HUES48 (cell line): ENCODE measurements around the gene ROBO2.

Experiments used
- H3K27ac ChIP-seq: one replicate; pipeline ENCODE4 v1.7.0; 2013; ENCODE audit warnings: low read depth, low read length, inconsistent platforms
- H3K27me3 ChIP-seq: 2 replicates; pipeline ENCODE4 v1.6.1; 2013; ENCODE audit warnings: mild to moderate bottlenecking, low read length; ENCODE audit not compliant: control insufficient read depth, insufficient read depth
- H3K36me3 ChIP-seq: 2 replicates; pipeline ENCODE4 v1.6.1; 2013; ENCODE audit warnings: low read length; ENCODE audit not compliant: control insufficient read depth, insufficient read depth
- H3K4me1 ChIP-seq: 2 replicates; pipeline ENCODE4 v1.6.1; 2013; ENCODE audit warnings: mild to moderate bottlenecking, low read length; ENCODE audit not compliant: control insufficient read depth, insufficient read depth
- H3K4me3 ChIP-seq: 2 replicates; pipeline ENCODE4 v1.5.1; 2013; ENCODE audit warnings: mild to moderate bottlenecking, low read depth, low read length
- H3K9ac ChIP-seq: 2 replicates; pipeline ENCODE4 v1.6.1; 2013; ENCODE audit warnings: mild to moderate bottlenecking, low read depth, low read length, moderate library complexity
- H3K9me3 ChIP-seq: 2 replicates; pipeline ENCODE4 v1.6.1; 2013; ENCODE audit warnings: low read length; ENCODE audit not compliant: control insufficient read depth, insufficient read depth

ROBO2 gene

DNA sequence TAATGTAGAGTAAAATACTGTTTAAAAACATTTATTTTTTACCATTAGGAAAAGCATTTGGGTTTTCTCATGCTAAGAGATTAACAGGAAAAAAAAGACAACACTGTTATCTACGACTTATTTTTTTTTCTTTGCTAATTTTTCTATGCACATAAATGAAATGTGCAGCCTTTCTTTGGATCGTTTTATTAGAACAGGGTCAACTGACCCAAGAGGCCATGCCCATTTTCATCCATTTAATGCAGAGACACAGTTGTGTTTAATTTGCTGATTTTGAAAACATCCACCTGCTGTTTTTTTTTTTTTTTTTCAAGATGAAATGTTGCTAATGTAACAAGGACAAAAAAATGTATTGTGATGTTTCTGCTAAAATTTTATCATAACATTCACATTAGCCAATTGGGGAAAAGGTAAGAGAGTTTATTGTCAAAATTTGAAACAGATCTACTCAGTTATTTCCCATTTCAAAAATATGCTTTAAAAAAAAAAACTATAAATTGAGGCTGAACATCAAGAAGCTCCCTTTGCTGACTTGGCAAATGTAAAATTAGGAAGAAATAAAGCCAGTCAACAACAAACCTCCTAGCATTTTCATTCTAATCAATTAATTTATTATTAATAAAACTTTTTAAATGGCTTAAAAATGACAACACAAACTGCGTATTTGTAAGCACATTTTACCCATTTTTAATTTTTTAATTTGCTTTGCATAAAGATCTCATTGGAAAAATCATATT lies 485.2 kb downstream of the ROBO2 start:
- H3K27me3 ChIP-seq = peaks cover 9% of the 10 kb centered on the region; the same call in 1 of the 2 replicates
- H3K9me3 ChIP-seq = no peaks in the 10 kb centered on the region
- H3K36me3 ChIP-seq = no peaks in the 10 kb centered on the region
- H3K4me3 ChIP-seq = no peak overlapping the region
- H3K9ac ChIP-seq = no peak overlapping the region
- peak overlapping the region; percentile 38 for H3K27ac ChIP-seq
- H3K4me1 ChIP-seq = peaks cover 13% of the 10 kb centered on the region

DNA sequence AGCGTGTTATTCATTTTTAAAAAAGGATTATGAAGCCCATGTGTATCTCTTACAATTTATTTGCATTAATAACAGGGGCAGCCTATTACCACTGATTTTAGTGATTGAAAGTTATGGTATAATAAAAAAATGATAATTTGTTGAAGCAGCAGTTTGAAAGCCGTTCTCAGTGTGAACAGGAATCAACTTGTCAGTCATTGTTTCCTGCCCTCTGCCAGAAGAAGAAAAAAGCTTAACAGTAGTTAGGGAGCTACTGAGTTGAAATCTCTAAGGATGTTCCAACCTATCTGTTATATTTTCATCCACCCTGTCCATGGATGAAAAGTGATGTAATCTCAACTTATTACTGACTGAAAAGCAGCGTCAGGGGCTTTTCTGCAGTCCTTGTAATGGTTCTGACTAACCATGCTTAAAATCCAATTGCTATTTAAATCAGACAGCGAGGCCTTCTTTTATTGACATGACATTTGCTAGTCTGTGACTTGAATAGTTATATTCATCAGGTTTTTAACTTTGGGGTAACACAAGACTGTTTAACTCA lies 486.7 kb downstream of the ROBO2 start:
- Histone ChIP-seq H3K4me3 (no peak overlapping the region), H3K9ac (no peak overlapping the region), H3K36me3 (no peaks in the 10 kb centered on the region), H3K4me1 (peaks cover 13% of the 10 kb centered on the region), H3K27ac (no peak overlapping the region), H3K9me3 (no peaks in the 10 kb centered on the region), H3K27me3 (peaks cover 9% of the 10 kb centered on the region; the same call in 1 of the 2 replicates)

DNA sequence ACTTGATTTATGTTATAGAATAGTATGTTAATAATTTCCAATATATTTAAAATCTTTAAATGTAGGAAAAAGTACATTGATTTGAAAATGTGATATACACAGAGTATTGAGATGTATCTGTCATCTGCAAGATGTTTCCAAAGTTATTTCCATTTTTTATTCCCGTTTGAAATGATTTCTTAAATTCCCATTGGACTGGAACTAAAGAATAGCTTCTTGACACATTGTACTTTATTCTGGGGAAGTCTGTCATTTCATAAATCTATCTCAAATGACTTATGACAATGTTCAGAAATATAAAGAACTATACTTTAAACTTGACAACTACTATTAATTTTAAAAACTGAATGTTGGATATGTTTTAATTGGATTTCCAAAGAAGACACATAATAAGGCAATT lies 489.6 kb downstream of the ROBO2 start:
- H3K4me3 ChIP-seq = no peak overlapping the region
- no peak overlapping the region for H3K9ac ChIP-seq
- no peaks in the 10 kb centered on the region for H3K36me3 ChIP-seq
- H3K27ac ChIP-seq = no peak overlapping the region
- H3K27me3 ChIP-seq = no peaks in the 10 kb centered on the region
- 0 out of 2 replicates have a peak, but pooled peaks cover 5% of the 10 kb centered on the region for H3K9me3 ChIP-seq
- peaks cover 8% of the 10 kb centered on the region for H3K4me1 ChIP-seq

DNA sequence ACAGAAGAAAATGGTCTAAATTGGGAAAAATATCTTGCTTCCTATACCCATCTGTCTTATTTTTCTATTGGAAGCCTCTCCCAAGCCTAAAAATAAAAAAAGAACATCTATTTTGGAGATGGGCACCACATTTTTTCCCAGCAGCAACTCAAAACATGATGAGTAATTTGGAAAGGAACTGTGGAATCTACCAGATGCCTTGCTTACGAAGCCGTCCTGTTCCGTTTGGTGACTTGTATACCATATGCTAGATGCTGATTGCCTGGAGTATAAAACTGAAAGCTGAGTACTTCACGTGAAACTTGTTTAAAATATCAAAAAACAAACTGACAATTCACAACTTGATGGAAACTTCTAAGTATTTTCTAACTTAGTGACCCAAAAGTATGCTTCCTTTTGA lies 491.0 kb downstream of the ROBO2 start:
- no peak overlapping the region for H3K27ac ChIP-seq
- H3K4me3 ChIP-seq = no peak overlapping the region
- peaks cover under 1% of the 10 kb centered on the region; the same call in 1 of the 2 replicates for H3K4me1 ChIP-seq
- no peaks in the 10 kb centered on the region for H3K36me3 ChIP-seq
- H3K27me3 ChIP-seq = no peaks in the 10 kb centered on the region
- 0 out of 2 replicates have a peak, but pooled peaks cover 5% of the 10 kb centered on the region for H3K9me3 ChIP-seq
- H3K9ac ChIP-seq = no peak overlapping the region

DNA sequence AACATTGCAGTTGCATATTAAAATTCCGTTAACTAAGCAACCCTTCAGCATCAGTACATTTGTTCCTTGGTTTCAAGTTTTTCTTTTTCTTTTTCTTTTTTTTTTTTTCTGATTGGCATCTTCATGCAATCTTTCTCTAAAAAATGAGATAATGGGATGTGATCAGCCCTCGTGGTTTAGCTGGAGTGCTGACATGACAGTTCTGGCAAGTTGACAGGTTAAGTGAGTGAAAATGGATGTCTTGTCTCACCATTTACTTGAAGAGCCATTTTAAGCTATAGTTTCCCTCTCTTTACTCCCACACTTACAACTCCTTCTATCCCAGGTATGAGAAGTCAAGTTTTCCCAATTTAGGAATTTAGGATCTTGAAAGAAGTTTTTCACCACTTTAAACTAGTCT lies 495.2 kb downstream of the ROBO2 start:
- no peaks in the 10 kb centered on the region for H3K27me3 ChIP-seq
- H3K36me3 ChIP-seq = no peaks in the 10 kb centered on the region
- no peak overlapping the region for H3K9ac ChIP-seq
- no peak overlapping the region for H3K4me3 ChIP-seq
- 0 out of 2 replicates have a peak, but pooled peaks cover 5% of the 10 kb centered on the region for H3K9me3 ChIP-seq
- H3K27ac ChIP-seq = no peak overlapping the region
- peaks cover 13% of the 10 kb centered on the region; the same call in 1 of the 2 replicates for H3K4me1 ChIP-seq

DNA sequence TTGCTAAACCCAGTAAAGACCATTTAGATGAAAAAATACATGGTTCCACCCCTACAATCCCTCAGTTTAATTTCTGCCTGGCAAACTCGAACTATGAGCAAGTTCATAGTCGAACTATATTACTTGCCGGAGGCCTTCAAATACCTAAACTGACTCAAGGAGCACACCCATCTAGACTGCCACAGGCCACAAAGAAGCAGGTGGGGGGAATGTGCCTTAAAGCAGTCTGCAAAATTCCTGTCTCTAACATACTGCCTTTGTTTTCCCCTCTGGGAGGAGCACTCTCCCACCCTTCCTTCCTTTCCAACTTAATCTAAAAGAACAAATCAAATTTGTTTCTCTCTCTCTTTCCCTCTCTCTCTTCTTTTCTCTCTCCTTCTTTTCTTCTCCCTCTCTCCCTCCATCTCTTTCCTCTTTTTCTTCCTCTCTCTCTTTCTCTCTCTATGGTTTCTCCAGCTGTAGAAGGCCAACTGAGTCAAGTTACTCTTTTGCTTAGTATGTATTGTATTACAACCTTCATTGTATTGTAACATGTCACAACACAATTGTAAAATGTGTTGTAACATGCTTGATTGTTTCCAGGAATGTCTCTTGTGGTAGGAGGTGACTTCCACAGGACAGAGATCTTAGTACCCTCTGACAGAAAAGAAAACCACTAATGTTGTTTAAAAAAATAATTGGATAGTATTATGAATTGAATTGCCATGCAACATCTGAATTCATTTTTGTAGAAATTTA lies 496.3 kb downstream of the ROBO2 start:
- no peaks in the 10 kb centered on the region for H3K36me3 ChIP-seq
- no peaks in the 10 kb centered on the region for H3K27me3 ChIP-seq
- H3K9me3 ChIP-seq = 0 out of 2 replicates have a peak, but pooled peaks cover 5% of the 10 kb centered on the region

DNA sequence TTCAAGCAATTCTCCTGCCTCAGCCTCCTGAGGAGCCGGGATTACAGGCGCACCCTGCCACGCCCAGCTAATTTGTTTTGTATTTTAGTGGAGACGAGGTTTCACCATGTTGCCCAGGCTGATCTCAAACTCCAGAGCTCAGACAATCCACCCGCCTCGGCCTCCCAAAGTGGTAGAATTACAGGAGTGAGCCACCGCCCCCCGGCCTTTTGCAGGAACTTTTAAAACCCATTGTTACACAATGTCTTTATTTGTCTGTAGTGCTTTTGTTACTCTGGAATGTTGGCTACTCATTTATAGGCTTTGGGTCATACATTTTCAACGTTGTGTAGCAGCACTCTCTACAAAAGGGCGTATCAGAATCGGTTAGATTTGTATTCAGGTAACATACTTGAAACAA lies 499.1 kb downstream of the ROBO2 start:
- no peak overlapping the region for H3K27ac ChIP-seq

More for the DNA sequence above, 496.3 kb downstream of the ROBO2 start:
- peaks cover 16% of the 10 kb centered on the region; the same call in 1 of the 2 replicates for H3K4me1 ChIP-seq
- no peak overlapping the region for H3K9ac ChIP-seq
- no peak overlapping the region for H3K27ac ChIP-seq
- H3K4me3 ChIP-seq = no peak overlapping the region

DNA sequence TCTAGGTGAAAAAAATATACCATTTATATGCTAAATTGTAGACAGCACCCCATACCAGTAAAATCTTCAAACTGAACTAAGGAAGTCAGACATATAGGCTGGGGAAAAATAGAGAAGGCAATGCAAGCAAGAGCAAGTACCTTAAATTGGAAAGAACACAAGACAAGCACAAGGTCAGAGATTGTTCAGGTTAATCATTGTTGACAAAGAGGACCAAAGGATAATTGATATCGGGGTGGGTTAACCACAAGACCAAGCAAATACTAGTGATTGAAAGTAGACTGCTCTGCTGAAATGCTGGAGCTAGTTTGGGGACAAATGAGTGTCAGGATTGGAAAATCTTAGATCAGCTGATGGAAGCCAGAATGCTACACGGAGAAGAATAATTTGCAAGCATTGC lies 499.8 kb downstream of the ROBO2 start:
- H3K9me3 ChIP-seq = no peaks in the 10 kb centered on the region
- H3K36me3 ChIP-seq = no peaks in the 10 kb centered on the region
- no peak overlapping the region for H3K9ac ChIP-seq
- no peaks in the 10 kb centered on the region for H3K27me3 ChIP-seq
- peaks cover 18% of the 10 kb centered on the region; the same call in 1 of the 2 replicates for H3K4me1 ChIP-seq
- H3K4me3 ChIP-seq = no peak overlapping the region
- no peak overlapping the region for H3K27ac ChIP-seq

More for the DNA sequence above, 499.1 kb downstream of the ROBO2 start:
- peaks cover 18% of the 10 kb centered on the region; the same call in 1 of the 2 replicates for H3K4me1 ChIP-seq
- no peaks in the 10 kb centered on the region for H3K9me3 ChIP-seq
- H3K27me3 ChIP-seq = no peaks in the 10 kb centered on the region
- no peak overlapping the region for H3K9ac ChIP-seq
- H3K4me3 ChIP-seq = no peak overlapping the region
- no peaks in the 10 kb centered on the region for H3K36me3 ChIP-seq

DNA sequence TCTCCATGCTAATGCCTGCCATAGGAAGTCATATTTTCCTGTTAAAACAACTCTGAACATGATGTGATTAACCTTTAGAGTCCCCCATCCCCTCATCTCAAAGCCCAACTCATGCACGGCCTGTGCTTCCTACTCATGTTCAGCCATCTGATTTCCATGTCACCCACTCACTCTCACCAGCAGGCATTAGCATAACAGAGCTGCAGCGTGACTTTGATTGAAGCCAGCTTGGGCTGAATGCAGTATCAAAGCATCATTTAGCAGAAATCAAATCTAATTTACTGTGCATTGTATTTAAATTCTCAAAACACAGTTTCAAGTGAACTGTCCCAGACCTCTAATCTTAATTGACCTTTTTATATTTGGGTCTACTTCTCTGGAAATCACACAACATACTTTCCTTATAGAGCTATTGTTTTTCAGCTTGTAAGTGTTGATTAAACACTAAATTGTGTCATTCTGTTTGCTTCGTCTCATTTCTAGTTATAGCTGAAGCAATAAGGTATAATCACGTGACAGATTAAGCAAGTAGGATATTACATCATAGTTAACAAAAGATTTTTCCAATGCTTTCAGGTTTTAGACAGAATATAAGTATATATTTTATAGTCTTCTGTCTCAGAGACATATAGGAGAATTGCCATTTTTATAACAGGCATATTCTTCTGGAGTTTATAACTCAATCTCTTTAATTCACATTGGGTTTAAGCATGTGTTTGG lies 501.5 kb downstream of the ROBO2 start:
- no peak overlapping the region for H3K4me3 ChIP-seq
- no peaks in the 10 kb centered on the region for H3K9me3 ChIP-seq
- no peaks in the 10 kb centered on the region for H3K27me3 ChIP-seq
- peaks cover 13% of the 10 kb centered on the region; the same call in 1 of the 2 replicates for H3K4me1 ChIP-seq
- H3K36me3 ChIP-seq = no peaks in the 10 kb centered on the region
- H3K9ac ChIP-seq = no peak overlapping the region
- H3K27ac ChIP-seq = no peak overlapping the region

DNA sequence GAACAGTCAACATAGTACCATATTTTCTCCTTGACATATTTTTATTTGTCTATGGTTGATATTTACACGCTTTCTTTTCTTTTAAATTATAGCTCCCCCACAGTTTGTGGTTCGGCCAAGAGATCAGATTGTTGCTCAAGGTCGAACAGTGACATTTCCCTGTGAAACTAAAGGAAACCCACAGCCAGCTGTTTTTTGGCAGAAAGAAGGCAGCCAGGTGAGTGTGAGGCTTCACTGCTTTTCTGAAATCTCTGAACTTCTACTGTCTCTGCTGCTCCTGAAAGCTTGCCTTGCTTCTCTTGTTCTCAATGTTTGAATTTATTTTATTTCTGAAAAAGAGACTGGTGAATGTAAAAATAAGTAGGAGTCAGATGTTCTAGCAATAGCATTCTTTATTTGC lies 506.3 kb downstream of the ROBO2 start:
- no peak overlapping the region for H3K9ac ChIP-seq
- 0 out of 2 replicates have a peak, but pooled peaks cover 2% of the 10 kb centered on the region for H3K4me1 ChIP-seq
- no peak overlapping the region for H3K27ac ChIP-seq
- H3K27me3 ChIP-seq = no peaks in the 10 kb centered on the region
- H3K4me3 ChIP-seq = no peak overlapping the region
- no peaks in the 10 kb centered on the region for H3K36me3 ChIP-seq
- H3K9me3 ChIP-seq = no peaks in the 10 kb centered on the region
